Neural progenitor cell (in vitro differentiated cells): ENCODE results near the gene MRGPRG. TPM values are rescaled to one million over a fixed set of nuclear protein-coding genes. Genes with fewer than 3 reads are reported as not detected.

Experiments
- DNase-seq: peaks from one replicate; pipeline ENCODE4 v3.0.0-alpha.2; 2016; ENCODE audit warnings: low spot score
- H2AFZ ChIP-seq: fragments of 200-600 bp; sonication (generic); replicated peaks from 2 replicates; pipeline ENCODE4 v1.6.1; 2016; ENCODE audit warnings: antibody characterized with exemption
- H3F3A ChIP-seq: fragments of 200-600 bp; sonication (generic); 2 replicates; pipeline ENCODE4 v1.6.1; 2016; ENCODE audit warnings: antibody characterized with exemption, low read depth
- H3K27ac ChIP-seq: fragments of 200-600 bp; sonication (generic); 2 replicates; pipeline ENCODE4 v1.5.1; 2016; ENCODE audit warnings: mild to moderate bottlenecking
- H3K27me3 ChIP-seq: fragments of 200-600 bp; sonication (generic); 2 replicates; pipeline ENCODE4 v1.6.1; 2016; ENCODE audit warnings: mild to moderate bottlenecking, moderate library complexity
- H3K36me3 ChIP-seq: fragments of 200-600 bp; sonication (generic); 2 replicates; pipeline ENCODE4 v1.5.1; 2016
- H3K4me1 ChIP-seq: fragments of 200-600 bp; sonication (generic); 2 replicates; pipeline ENCODE4 v1.6.1; 2016; ENCODE audit warnings: mixed run types
- H3K4me2 ChIP-seq: fragments of 200-600 bp; sonication (generic); 2 replicates; pipeline ENCODE4 v1.6.1; 2016
- H3K4me3 ChIP-seq: fragments of 200-600 bp; sonication (generic); 2 replicates; pipeline ENCODE4 v1.5.1; 2016
- H3K79me2 ChIP-seq: fragments of 200-600 bp; sonication (generic); 2 replicates; pipeline ENCODE4 v1.6.1; 2016; ENCODE audit warnings: low read depth
- H3K9ac ChIP-seq: fragments of 200-600 bp; sonication (generic); 2 replicates; pipeline ENCODE4 v1.6.1; 2016
- H3K9me3 ChIP-seq: fragments of 200-600 bp; sonication (generic); 2 replicates; pipeline ENCODE4 v1.5.1; 2016; ENCODE audit warnings: low read depth
- H4K20me1 ChIP-seq: fragments of 200-600 bp; sonication (generic); 2 replicates; pipeline ENCODE4 v1.6.1; 2016; ENCODE audit warnings: low read depth
- H3K27ac Mint-ChIP-seq: 3 replicates; pipeline ENCODE4 v1.8.0; 2021; ENCODE audit warnings: mixed read lengths
- H3K27me3 Mint-ChIP-seq: 2 replicates; pipeline ENCODE4 v1.8.0; 2022; ENCODE audit warnings: low read depth, mild to moderate bottlenecking, inconsistent platforms, moderate library complexity, mixed read lengths; ENCODE audit not compliant: insufficient read depth
- H3K36me3 Mint-ChIP-seq: 3 replicates; pipeline ENCODE4 v1.8.0; 2021; ENCODE audit warnings: mixed read lengths
- H3K4me1 Mint-ChIP-seq: 3 replicates; pipeline ENCODE4 v1.8.0; 2021; ENCODE audit warnings: mixed read lengths
- H3K4me3 Mint-ChIP-seq: 3 replicates; pipeline ENCODE4 v1.8.0; 2021; ENCODE audit warnings: mild to moderate bottlenecking, moderate library complexity, mixed read lengths
- H3K9me3 Mint-ChIP-seq: 3 replicates; pipeline ENCODE4 v1.8.0; 2020; ENCODE audit warnings: mixed read lengths
- EZH2 ChIP-seq: fragments of 200-600 bp; sonication (generic); IDR thresholded peaks from 2 replicates; pipeline ENCODE4 v1.6.1; 2017; ENCODE audit warnings: antibody characterized with exemption, mild to moderate bottlenecking, moderate library complexity
- EZH2phosphoT487 ChIP-seq: fragments of 200-600 bp; sonication (generic); IDR thresholded peaks from 2 replicates; pipeline ENCODE4 v1.6.1; 2017; ENCODE audit warnings: antibody characterized with exemption
- total RNA-seq: library from RNA; depleted of rRNA; stranded (reverse); fragments of >200 nt; gene quantifications from 2 replicates; pipeline ENCODE4 v1.2.3, GENCODE V29; 2015; ENCODE audit warnings: low replicate concordance
- TF ChIP-seq, protein P1 (sequence below): fragments of 200-600 bp; sonication (generic); IDR thresholded peaks from 2 replicates; pipeline ENCODE4 v1.5.1; 2017; ENCODE audit warnings: antibody characterized with exemption, mild to moderate bottlenecking

Gene MRGPRG
- total RNA-seq, 1 donor from 2014 or later, result not detected

GRCh38 chr11:3231550-3231850 lies 12.9 kb upstream of the MRGPRG start:
- DNase-seq, result no peak
- H3K4me3 ChIP-seq, result no peak overlapping the region
- H3K4me2 ChIP-seq, result no peak overlapping the region
- H3F3A ChIP-seq, result no peaks in the 10 kb centered on the region
- no peaks in the 10 kb centered on the region for H3K9me3 ChIP-seq
- Mint-ChIP-seq H3K36me3 (no peaks in the 10 kb centered on the region), H3K27me3 (peaks cover 10% of the 10 kb centered on the region), H3K4me3 (no peak overlapping the region), H3K9me3 (no peaks in the 10 kb centered on the region), H3K4me1 (peaks cover 2% of the 10 kb centered on the region), H3K27ac (no peak overlapping the region)
- H3K36me3 ChIP-seq, result no peaks in the 10 kb centered on the region
- no peaks in the 10 kb centered on the region for H3K27me3 ChIP-seq
- no peak overlapping the region for H3K27ac ChIP-seq
- H4K20me1 ChIP-seq, result no peaks in the 10 kb centered on the region
- no peaks in the 10 kb centered on the region for H3K79me2 ChIP-seq
- TF ChIP-seq, protein P1, sequence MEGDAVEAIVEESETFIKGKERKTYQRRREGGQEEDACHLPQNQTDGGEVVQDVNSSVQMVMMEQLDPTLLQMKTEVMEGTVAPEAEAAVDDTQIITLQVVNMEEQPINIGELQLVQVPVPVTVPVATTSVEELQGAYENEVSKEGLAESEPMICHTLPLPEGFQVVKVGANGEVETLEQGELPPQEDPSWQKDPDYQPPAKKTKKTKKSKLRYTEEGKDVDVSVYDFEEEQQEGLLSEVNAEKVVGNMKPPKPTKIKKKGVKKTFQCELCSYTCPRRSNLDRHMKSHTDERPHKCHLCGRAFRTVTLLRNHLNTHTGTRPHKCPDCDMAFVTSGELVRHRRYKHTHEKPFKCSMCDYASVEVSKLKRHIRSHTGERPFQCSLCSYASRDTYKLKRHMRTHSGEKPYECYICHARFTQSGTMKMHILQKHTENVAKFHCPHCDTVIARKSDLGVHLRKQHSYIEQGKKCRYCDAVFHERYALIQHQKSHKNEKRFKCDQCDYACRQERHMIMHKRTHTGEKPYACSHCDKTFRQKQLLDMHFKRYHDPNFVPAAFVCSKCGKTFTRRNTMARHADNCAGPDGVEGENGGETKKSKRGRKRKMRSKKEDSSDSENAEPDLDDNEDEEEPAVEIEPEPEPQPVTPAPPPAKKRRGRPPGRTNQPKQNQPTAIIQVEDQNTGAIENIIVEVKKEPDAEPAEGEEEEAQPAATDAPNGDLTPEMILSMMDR, result no peak
- H3K9ac ChIP-seq, result no peak overlapping the region
- H3K4me1 ChIP-seq, result no peaks in the 10 kb centered on the region
- no peak overlapping the region for H2AFZ ChIP-seq

DNA sequence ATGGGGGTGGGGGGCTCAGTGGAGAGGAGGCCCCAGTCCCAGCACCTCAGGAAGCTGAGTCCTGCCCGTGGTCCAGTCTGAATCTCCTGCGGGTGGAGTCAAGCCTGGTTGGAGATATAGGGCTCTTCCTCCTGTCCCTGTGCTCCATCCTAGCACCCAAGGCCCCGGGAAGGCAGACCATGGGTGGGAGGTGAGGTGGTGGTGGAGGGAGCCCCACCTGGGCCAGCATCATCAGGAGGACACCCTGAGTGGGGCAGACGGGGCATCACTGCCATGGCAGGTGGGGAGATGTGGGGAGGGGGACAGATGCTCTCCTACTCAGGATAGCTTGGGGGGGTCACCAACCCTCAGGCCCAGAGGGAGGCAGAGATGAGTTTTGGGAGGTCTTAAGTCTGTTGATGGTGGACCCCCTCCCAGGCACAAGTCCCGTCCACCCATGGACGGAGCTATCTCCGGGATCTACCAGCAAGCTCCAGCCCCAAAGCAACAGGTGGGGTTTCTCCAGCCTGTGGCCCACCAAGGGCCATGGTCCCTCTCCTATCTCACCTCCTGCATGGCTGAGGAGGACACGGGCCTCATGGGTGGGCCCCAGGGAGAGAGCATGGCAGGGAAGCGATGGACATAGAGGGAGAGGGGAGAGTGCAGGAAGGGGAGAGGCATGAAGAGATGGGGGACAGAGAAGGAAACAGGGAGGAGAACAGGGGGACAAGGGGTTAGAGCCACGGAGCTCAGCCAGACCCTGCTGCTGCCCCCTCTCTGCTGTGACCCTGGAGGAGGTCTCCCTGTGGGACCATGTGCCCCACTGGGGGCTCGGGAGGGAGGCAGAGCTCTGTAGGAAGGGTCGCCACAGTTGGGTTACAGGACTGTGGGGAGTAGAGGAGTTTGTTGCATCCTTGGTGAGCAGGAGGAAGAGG lies 12.3 kb upstream of the MRGPRG start:
- Histone ChIP-seq H4K20me1 (no peaks in the 10 kb centered on the region), H3K79me2 (no peaks in the 10 kb centered on the region), H3K4me3 (no peak overlapping the region), H3K4me2 (no peak overlapping the region), H3K4me1 (no peaks in the 10 kb centered on the region), H3K27me3 (no peaks in the 10 kb centered on the region), H3K36me3 (no peaks in the 10 kb centered on the region), H3K9me3 (no peaks in the 10 kb centered on the region), H3F3A (no peaks in the 10 kb centered on the region), H3K9ac (no peak overlapping the region), H3K27ac (no peak overlapping the region), H2AFZ (no peak overlapping the region)
- no peak for DNase-seq
- H3K27me3 Mint-ChIP-seq, result peaks cover 11% of the 10 kb centered on the region
- TF ChIP-seq EZH2phosphoT487 (no peak), EZH2 (no peak)
- TF ChIP-seq, protein P1, result no peak
- no peak overlapping the region for H3K27ac Mint-ChIP-seq
- H3K9me3 Mint-ChIP-seq, result no peaks in the 10 kb centered on the region
- H3K36me3 Mint-ChIP-seq, result no peaks in the 10 kb centered on the region
- H3K4me3 Mint-ChIP-seq, result no peak overlapping the region
- H3K4me1 Mint-ChIP-seq, result peaks cover 5% of the 10 kb centered on the region

DNA sequence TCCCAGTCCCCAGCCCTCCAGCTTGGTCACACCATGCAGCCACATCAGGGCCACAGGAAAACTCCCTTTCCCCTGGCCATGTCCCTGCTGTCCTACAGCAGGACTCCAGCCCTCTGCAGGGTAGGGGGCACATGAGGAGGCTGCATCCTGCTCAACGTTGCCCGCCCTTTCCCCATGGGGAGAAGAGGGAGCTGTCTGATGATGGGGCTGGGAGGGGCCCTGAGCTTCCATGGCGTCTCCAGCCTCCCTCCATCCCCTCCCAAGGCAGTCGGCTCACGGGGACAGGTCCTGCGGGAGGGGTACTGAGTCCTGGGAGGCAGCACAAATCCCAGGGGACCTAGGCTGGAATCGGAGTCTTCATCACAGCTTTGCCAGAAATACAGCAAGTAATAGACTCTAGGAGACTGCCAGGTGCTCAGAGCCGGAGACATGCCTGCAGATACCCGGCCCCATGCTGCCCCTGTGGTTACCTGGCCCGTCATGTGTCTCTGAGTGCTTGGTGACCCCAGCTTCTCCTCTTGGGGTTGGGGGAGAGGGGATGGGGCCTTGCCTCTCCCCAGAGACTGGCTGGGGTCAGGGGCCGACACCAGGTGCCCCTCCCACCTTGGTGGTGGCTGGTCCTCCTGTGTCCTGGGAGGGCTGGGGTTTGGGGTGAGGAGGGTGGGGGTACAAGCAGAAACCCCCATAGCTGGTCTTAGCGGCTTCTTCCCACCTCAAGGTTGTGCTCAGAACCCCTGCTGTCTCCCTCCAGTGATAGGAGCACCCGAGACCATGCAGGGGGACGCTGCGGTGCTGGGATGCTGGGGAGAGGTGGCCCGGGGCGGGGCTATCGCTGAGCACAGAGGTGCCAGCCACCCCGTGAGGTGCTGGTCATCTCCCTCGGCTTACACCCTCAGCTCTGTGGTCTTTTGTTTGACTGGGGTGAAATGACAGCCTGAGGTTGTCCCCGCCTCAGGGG lies 11.3 kb upstream of the MRGPRG start:
- Mint-ChIP-seq H3K27me3 (peaks cover 11% of the 10 kb centered on the region), H3K9me3 (no peaks in the 10 kb centered on the region), H3K4me1 (peaks cover 11% of the 10 kb centered on the region), H3K4me3 (no peak overlapping the region), H3K27ac (no peak overlapping the region), H3K36me3 (no peaks in the 10 kb centered on the region)
- H3K27me3 ChIP-seq, result no peaks in the 10 kb centered on the region
- no peaks in the 10 kb centered on the region for H3K4me1 ChIP-seq
- H4K20me1 ChIP-seq, result no peaks in the 10 kb centered on the region
- H3K9ac ChIP-seq, result no peak overlapping the region
- H3K27ac ChIP-seq, result no peak overlapping the region
- H3F3A ChIP-seq, result no peaks in the 10 kb centered on the region
- no peaks in the 10 kb centered on the region for H3K9me3 ChIP-seq
- DNase-seq, result no peak
- no peak overlapping the region for H2AFZ ChIP-seq
- no peak overlapping the region for H3K4me2 ChIP-seq
- H3K36me3 ChIP-seq, result no peaks in the 10 kb centered on the region
- TF ChIP-seq EZH2phosphoT487 (no peak), EZH2 (no peak)
- TF ChIP-seq, protein P1, result no peak
- H3K4me3 ChIP-seq, result no peak overlapping the region
- no peaks in the 10 kb centered on the region for H3K79me2 ChIP-seq
